Measurements from ENCODE around the gene SNRPA1. TPM values are rescaled to one million over a fixed set of nuclear protein-coding genes. Genes with fewer than 3 reads are reported as not detected.
A peak's percentile ranks its signal among the peaks of the same experiment; 100 is the strongest.

The SNRPA1 gene
- total RNA-seq, 4 donors from 2014 or later, result 19.9 to 35.7 (median 25.2) TPM

DNA sequence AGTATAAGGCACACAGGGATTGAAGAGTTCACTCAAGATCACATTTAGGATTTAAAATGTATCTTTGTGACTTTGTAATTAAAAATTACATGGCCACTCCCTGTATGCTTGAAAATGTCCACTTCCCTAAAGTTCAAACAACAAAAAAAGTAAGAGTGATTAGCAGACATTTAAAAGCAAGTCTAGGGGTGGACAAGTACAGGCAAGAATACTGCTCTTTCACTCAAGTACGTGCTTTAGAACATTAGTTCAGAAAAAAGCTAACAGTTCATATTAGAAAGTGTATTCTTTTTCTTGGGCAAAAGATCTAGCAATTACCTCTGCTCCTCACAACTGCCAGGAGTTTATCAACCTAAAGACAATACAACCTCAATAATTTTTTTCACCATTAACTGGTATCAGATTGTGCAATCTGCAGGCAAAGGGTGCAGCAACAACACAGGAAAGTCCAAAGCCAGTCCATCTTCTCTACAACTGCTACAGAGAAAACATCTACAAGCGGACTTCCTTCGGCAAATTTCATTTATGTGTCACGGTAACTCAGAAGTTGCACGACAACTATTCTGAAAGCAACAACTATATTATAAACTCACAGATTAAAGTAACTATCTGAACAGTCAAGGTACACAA lies 61.3 kb downstream of the SNRPA1 start:
- Histone ChIP-seq H3K9me3 (peaks cover 0 to 1% (median 0%) of the 10 kb centered on the region in 4 donors), H3K27ac (replicated peaks in 1 of 4) (no peak overlapping the region), H3K36me3 (peaks cover 0 to 26% (median 13%) of the 10 kb centered on the region in 4 donors), H3K27me3 (no peaks in the 10 kb centered on the region), H3K4me3 (no peak overlapping the region), H3K4me1 (peaks cover 8 to 40% (median 37%) of the 10 kb centered on the region in 4 donors)
- WGBS, result 88% methylated on average over 5 of the region's 5 CpGs
- DNase-seq (ENCODE audit: extremely low spot score), result no peak
- intact Hi-C loops (cut with DNase I), result no loop called here
- TF ChIP-seq POLR2A (IDR thresholded peaks at IDR 0.05; ENCODE audit: low read depth) (no peak), POLR2AphosphoS5 (IDR thresholded peaks at IDR 0.05) (no peak), CTCF (IDR thresholded peaks at IDR 0.05) (no peak), EP300 (IDR thresholded peaks at IDR 0.05) (no peak)

DNA sequence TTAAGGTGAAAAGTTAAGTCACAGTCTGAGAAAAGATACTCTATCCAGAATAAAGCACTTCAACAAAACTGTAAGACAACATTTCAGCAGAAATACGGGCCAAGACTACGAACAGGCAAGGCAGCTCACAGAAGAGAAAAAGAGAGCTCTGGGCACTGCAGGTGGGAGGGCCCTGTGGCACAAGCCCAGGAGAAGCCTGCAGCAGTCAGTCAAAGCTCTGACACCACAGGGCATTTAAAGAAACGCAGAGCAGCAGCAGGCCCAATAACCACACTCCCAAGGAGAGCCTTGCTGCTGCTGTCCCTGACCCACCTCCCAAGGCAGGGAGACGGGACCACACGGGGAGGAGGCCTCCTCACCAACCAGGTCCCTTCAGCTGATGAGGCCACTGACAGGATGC lies 62.4 kb downstream of the SNRPA1 start:
- Histone ChIP-seq H3K4me3 (no peak overlapping the region), H3K36me3 (peaks cover 0 to 26% (median 13%) of the 10 kb centered on the region in 4 donors), H3K27ac (replicated peaks in 1 of 4) (peak overlapping the region in 2 of 4 donors; percentile 13 to 20), H3K4me1 (peaks cover 8 to 36% (median 28%) of the 10 kb centered on the region in 4 donors), H3K9me3 (peaks cover 0 to 9% (median 0%) of the 10 kb centered on the region in 4 donors), H3K27me3 (no peaks in the 10 kb centered on the region)
- WGBS, result 38% methylated on average over 3 of the region's 5 CpGs
- intact Hi-C loops (cut with DNase I), result no loop called here
- DNase-seq (ENCODE audit: extremely low spot score), result no peak
- TF ChIP-seq POLR2AphosphoS5 (IDR thresholded peaks at IDR 0.05), result no peak
- TF ChIP-seq CTCF (IDR thresholded peaks at IDR 0.05), result no peak
- no peak for TF ChIP-seq EP300 (IDR thresholded peaks at IDR 0.05)
- no peak for TF ChIP-seq POLR2A (IDR thresholded peaks at IDR 0.05; ENCODE audit: low read depth)

Other genes with a start within 250 kb of the SNRPA1 start
- 10 to 100 TPM; 13.3 to 31.6 (median 19.6) TPM for gene CHSY1, start 43.2 kb downstream of the SNRPA1 start, total RNA-seq
- gene SELENOS, start 17.8 kb downstream of the SNRPA1 start, total RNA-seq, result 10 to 100 TPM; 47.3 to 75.4 (median 59.8) TPM
- 10 to 100 TPM; 13.6 to 24.1 (median 15.3) TPM for gene PCSK6, start 194.5 kb upstream of the SNRPA1 start, total RNA-seq

Data from esophagus muscularis mucosa (tissue), 4 donors.